Stimulated activated naive B cell treated with anti-CD40 and anti-IgM and Interleukin-4, amounts not matched to agents 10 μg/mL and 1 μg/mL and 100 μg/mL, for 72 hours (primary cell): ENCODE results near the gene FIGN.

ENCODE experiments used
- ATAC-seq, 2 donors: fragments of 150-1000 bp; cut with Tn5 transposase; replicated peaks; 2 replicates each; pipeline ENCODE4 v1.10.0; 2021; ENCODE audit warnings: moderate library complexity in 1 of 2
- DNase-seq: peaks from one replicate; pipeline ENCODE4 v3.0.0; 2021
- H3K27ac Mint-ChIP-seq: one replicate; pipeline ENCODE4 v1.8.0; 2022; ENCODE audit warnings: mild to moderate bottlenecking, mixed read lengths
- H3K27me3 Mint-ChIP-seq, 2 donors: one replicate each; pipeline ENCODE4 v1.8.0; 2022; ENCODE audit warnings: mixed read lengths in 2 of 2
- H3K36me3 Mint-ChIP-seq, 2 donors: one replicate each; pipeline ENCODE4 v1.8.0; 2022; ENCODE audit warnings: mixed read lengths in 2 of 2, mild to moderate bottlenecking in 1 of 2
- H3K4me1 Mint-ChIP-seq, 2 donors: one replicate each; pipeline ENCODE4 v1.8.0; 2022; ENCODE audit warnings: mixed read lengths in 2 of 2, mild to moderate bottlenecking in 1 of 2
- H3K4me3 Mint-ChIP-seq, 2 donors: one replicate each; pipeline ENCODE4 v1.8.0; 2022; ENCODE audit warnings: mild to moderate bottlenecking in 2 of 2, mixed read lengths in 2 of 2, moderate library complexity in 1 of 2
- H3K9me3 Mint-ChIP-seq, 2 donors: one replicate each; pipeline ENCODE4 v1.8.0; 2022; ENCODE audit warnings: mixed read lengths in 2 of 2, mild to moderate bottlenecking in 1 of 2

FIGN gene

GRCh38 chr2:163756588-163756987 lies 20.8 kb upstream of the FIGN start:
- no peak overlapping the region for H3K4me3 Mint-ChIP-seq
- no peaks in the 10 kb centered on the region for H3K9me3 Mint-ChIP-seq
- DNase-seq (no peak), ATAC-seq (no peak)
- H3K36me3 Mint-ChIP-seq, result no peaks in the 10 kb centered on the region
- no peak overlapping the region for H3K27ac Mint-ChIP-seq
- no peaks in the 10 kb centered on the region for H3K4me1 Mint-ChIP-seq
- H3K27me3 Mint-ChIP-seq, result peaks cover 0 to 4% of the 10 kb centered on the region in 2 donors

- Mint-ChIP-seq H3K27me3 (no peaks in the 10 kb centered on the region), H3K9me3 (no peaks in the 10 kb centered on the region), H3K27ac (no peak overlapping the region), H3K4me1 (no peaks in the 10 kb centered on the region), H3K36me3 (no peaks in the 10 kb centered on the region), H3K4me3 (no peak overlapping the region)
- ATAC-seq, result no peak
- no peak for DNase-seq
These were observed 19.6 kb upstream of the FIGN start for GRCh38 chr2:163755366-163755765.

GRCh38 chr2:163753726-163754125 lies 17.9 kb upstream of the FIGN start:
- Mint-ChIP-seq H3K4me3 (no peak overlapping the region), H3K4me1 (no peaks in the 10 kb centered on the region), H3K9me3 (no peaks in the 10 kb centered on the region), H3K27ac (no peak overlapping the region), H3K36me3 (no peaks in the 10 kb centered on the region), H3K27me3 (no peaks in the 10 kb centered on the region)
- DNase-seq, result no peak
- no peak for ATAC-seq

GRCh38 chr2:163752267-163752666 lies 16.5 kb upstream of the FIGN start:
- no peak for DNase-seq
- H3K36me3 Mint-ChIP-seq, result no peaks in the 10 kb centered on the region
- no peak overlapping the region for H3K4me3 Mint-ChIP-seq
- H3K4me1 Mint-ChIP-seq, result no peaks in the 10 kb centered on the region
- H3K27me3 Mint-ChIP-seq, result no peaks in the 10 kb centered on the region
- no peak for ATAC-seq
- H3K9me3 Mint-ChIP-seq, result no peaks in the 10 kb centered on the region
- H3K27ac Mint-ChIP-seq, result no peak overlapping the region

GRCh38 chr2:163751696-163752095 lies 15.9 kb upstream of the FIGN start:
- no peak overlapping the region for H3K4me3 Mint-ChIP-seq
- H3K27me3 Mint-ChIP-seq, result no peaks in the 10 kb centered on the region
- no peaks in the 10 kb centered on the region for H3K4me1 Mint-ChIP-seq
- H3K9me3 Mint-ChIP-seq, result no peaks in the 10 kb centered on the region
- H3K27ac Mint-ChIP-seq, result no peak overlapping the region
- ATAC-seq (no peak), DNase-seq (no peak)
- no peaks in the 10 kb centered on the region for H3K36me3 Mint-ChIP-seq

GRCh38 chr2:163748420-163748819 lies 12.6 kb upstream of the FIGN start:
- Mint-ChIP-seq H3K27ac (no peak overlapping the region), H3K36me3 (no peaks in the 10 kb centered on the region), H3K4me3 (no peak overlapping the region), H3K4me1 (no peaks in the 10 kb centered on the region), H3K27me3 (no peaks in the 10 kb centered on the region), H3K9me3 (no peaks in the 10 kb centered on the region)
- DNase-seq, result no peak
- ATAC-seq, result no peak

- H3K27ac Mint-ChIP-seq, result no peak overlapping the region
- ATAC-seq, result no peak
These were observed 5.6 kb upstream of the FIGN start for GRCh38 chr2:163741435-163741834.

GRCh38 chr2:163737563-163737962 lies 1.8 kb upstream of the FIGN start:
- Mint-ChIP-seq H3K27ac (no peak overlapping the region), H3K9me3 (no peaks in the 10 kb centered on the region)

More at GRCh38 chr2:163741435-163741834, 5.6 kb upstream of the FIGN start:
- DNase-seq, result no peak
- Mint-ChIP-seq H3K4me3 (no peak overlapping the region), H3K9me3 (no peaks in the 10 kb centered on the region), H3K36me3 (no peaks in the 10 kb centered on the region), H3K27me3 (peaks cover 9 to 12% of the 10 kb centered on the region in 2 donors), H3K4me1 (no peaks in the 10 kb centered on the region)

GRCh38 chr2:163737190-163737439 lies 1.3 kb upstream of the FIGN start:
- ATAC-seq, result no peak
- Mint-ChIP-seq H3K9me3 (no peaks in the 10 kb centered on the region), H3K4me1 (peaks cover 6% of the 10 kb centered on the region in 2 donors), H3K27ac (no peak overlapping the region), H3K27me3 (peaks cover 38 to 41% of the 10 kb centered on the region in 2 donors), H3K4me3 (no peak overlapping the region), H3K36me3 (no peaks in the 10 kb centered on the region)
- no peak for DNase-seq

More at GRCh38 chr2:163737563-163737962, 1.8 kb upstream of the FIGN start:
- Mint-ChIP-seq H3K27me3 (peaks cover 38 to 40% of the 10 kb centered on the region in 2 donors), H3K4me1 (peaks cover 6% of the 10 kb centered on the region in 2 donors), H3K4me3 (no peak overlapping the region), H3K36me3 (no peaks in the 10 kb centered on the region)
- no peak for ATAC-seq
- no peak for DNase-seq

- peaks cover 6% of the 10 kb centered on the region in 2 donors for H3K4me1 Mint-ChIP-seq
- no peaks in the 10 kb centered on the region for H3K9me3 Mint-ChIP-seq
- peaks cover 38 to 46% of the 10 kb centered on the region in 2 donors for H3K27me3 Mint-ChIP-seq
- DNase-seq, result no peak
- no peak overlapping the region for H3K4me3 Mint-ChIP-seq
- no peaks in the 10 kb centered on the region for H3K36me3 Mint-ChIP-seq
- ATAC-seq, result no peak
- no peak overlapping the region for H3K27ac Mint-ChIP-seq
These were observed 803 bp upstream of the FIGN start for GRCh38 chr2:163736433-163737189.

GRCh38 chr2:163734881-163735684 lies 725 bp downstream of the FIGN start:
- H3K27ac Mint-ChIP-seq, result no peak overlapping the region
- ATAC-seq, result no peak
- H3K4me3 Mint-ChIP-seq, result no peak overlapping the region
- no peaks in the 10 kb centered on the region for H3K36me3 Mint-ChIP-seq
- H3K4me1 Mint-ChIP-seq, result peaks cover 6% of the 10 kb centered on the region in 2 donors
- DNase-seq, result no peak
- H3K9me3 Mint-ChIP-seq, result no peaks in the 10 kb centered on the region
- peaks cover 38 to 46% of the 10 kb centered on the region in 2 donors for H3K27me3 Mint-ChIP-seq

GRCh38 chr2:163734401-163734800 lies 1.4 kb downstream of the FIGN start:
- Mint-ChIP-seq H3K27me3 (peaks cover 36 to 46% of the 10 kb centered on the region in 2 donors), H3K9me3 (no peaks in the 10 kb centered on the region), H3K36me3 (no peaks in the 10 kb centered on the region), H3K4me3 (no peak overlapping the region), H3K4me1 (peaks cover 6% of the 10 kb centered on the region in 2 donors), H3K27ac (no peak overlapping the region)
- no peak for DNase-seq
- ATAC-seq, result no peak

- no peaks in the 10 kb centered on the region for H3K9me3 Mint-ChIP-seq
These were observed 1.9 kb downstream of the FIGN start for GRCh38 chr2:163733956-163734355.

GRCh38 chr2:163733301-163733938 lies 2.4 kb downstream of the FIGN start:
- Mint-ChIP-seq H3K4me3 (no peak overlapping the region), H3K27ac (no peak overlapping the region), H3K36me3 (no peaks in the 10 kb centered on the region), H3K27me3 (peaks cover 34 to 46% of the 10 kb centered on the region in 2 donors), H3K4me1 (peaks cover 6% of the 10 kb centered on the region in 2 donors), H3K9me3 (no peaks in the 10 kb centered on the region)
- DNase-seq, result no peak
- no peak for ATAC-seq

More at GRCh38 chr2:163733956-163734355, 1.9 kb downstream of the FIGN start:
- peaks cover 6% of the 10 kb centered on the region in 2 donors for H3K4me1 Mint-ChIP-seq
- H3K27me3 Mint-ChIP-seq, result peaks cover 34 to 46% of the 10 kb centered on the region in 2 donors
- H3K4me3 Mint-ChIP-seq, result no peak overlapping the region
- H3K27ac Mint-ChIP-seq, result no peak overlapping the region
- DNase-seq (no peak), ATAC-seq (no peak)
- no peaks in the 10 kb centered on the region for H3K36me3 Mint-ChIP-seq

GRCh38 chr2:163732727-163733126 lies 3.1 kb downstream of the FIGN start:
- Mint-ChIP-seq H3K36me3 (no peaks in the 10 kb centered on the region), H3K4me3 (no peak overlapping the region), H3K27ac (no peak overlapping the region), H3K27me3 (peaks cover 34 to 46% of the 10 kb centered on the region in 2 donors), H3K9me3 (no peaks in the 10 kb centered on the region), H3K4me1 (peaks cover 6% of the 10 kb centered on the region in 2 donors)
- ATAC-seq (no peak), DNase-seq (no peak)
